Cardiac muscle cell (in vitro differentiated cells and primary cell): ENCODE measurements around the gene SCTR. TPM values are rescaled to one million over a fixed set of nuclear protein-coding genes. Genes with fewer than 3 reads are reported as not detected.

Experiments used
- DNase-seq, 2 donors: peaks; one replicate each; pipeline versions ENCODE4 v3.0.0 to v3.0.0-alpha.2; 2010 to 2017; ENCODE audit warnings: low read depth in 1 of 2, low spot score in 1 of 2
- H3K27ac ChIP-seq: fragments of 200-600 bp; sonication (generic); 2 replicates; pipeline ENCODE4 v1.5.1; 2016
- H3K27me3 ChIP-seq: fragments of 200-600 bp; sonication (generic); 2 replicates; pipeline ENCODE4 v1.6.0; 2016; ENCODE audit warnings: control low read depth
- H3K36me3 ChIP-seq: fragments of 200-600 bp; sonication (generic); 2 replicates; pipeline ENCODE4 v1.5.1; 2016; ENCODE audit warnings: control low read depth
- H3K4me1 ChIP-seq: fragments of 200-600 bp; sonication (generic); 2 replicates; pipeline ENCODE4 v1.8.1; 2017; ENCODE audit warnings: low read depth, mild to moderate bottlenecking, mixed run types
- H3K4me3 ChIP-seq: fragments of 200-600 bp; sonication (generic); 2 replicates; pipeline ENCODE4 v1.5.1; 2016; ENCODE audit warnings: mild to moderate bottlenecking
- H3K9me3 ChIP-seq: fragments of 200-600 bp; sonication (generic); 2 replicates; pipeline ENCODE4 v1.5.1; 2017; ENCODE audit warnings: low read depth, mild to moderate bottlenecking, control low read depth
- CTCF ChIP-seq: IDR thresholded peaks from 2 replicates; pipeline ENCODE4 v1.5.1; 2012; ENCODE audit warnings: low read depth, mild to moderate bottlenecking, low read length
- polyA plus RNA-seq: library from polyadenylated mRNA; unstranded; fragments of >200 nt; fragmentation: Nextera tagmentation; extraction: Ambion mirVana; gene quantifications from 2 replicates; pipeline ENCODE4 v1.2.1, GENCODE V29; 2016
- total RNA-seq: library from RNA; depleted of rRNA; stranded (reverse); fragments of >200 nt; gene quantifications from 2 replicates; pipeline ENCODE4 v1.2.3, GENCODE V29; 2016

Gene SCTR
- total and polyA plus RNA-seq, 2 experiments from 2014 or later = 0.09 TPM; not detected in 1

GRCh38 chr2:119448427-119449141, 75.7 kb downstream of the SCTR start:
- TF ChIP-seq CTCF = no peak

GRCh38 chr2:119446037-119446436, 78.2 kb downstream of the SCTR start:
- no peak overlapping the region for H3K4me3 ChIP-seq
- H3K4me1 ChIP-seq = no peaks in the 10 kb centered on the region
- no peaks in the 10 kb centered on the region for H3K9me3 ChIP-seq
- H3K27me3 ChIP-seq = no peaks in the 10 kb centered on the region
- no peak overlapping the region for H3K27ac ChIP-seq
- no peaks in the 10 kb centered on the region for H3K36me3 ChIP-seq
- no peak for TF ChIP-seq CTCF
- no peak for DNase-seq

More at GRCh38 chr2:119448427-119449141, 75.7 kb downstream of the SCTR start:
- no peaks in the 10 kb centered on the region for H3K27me3 ChIP-seq
- H3K4me3 ChIP-seq = no peak overlapping the region
- H3K9me3 ChIP-seq = no peaks in the 10 kb centered on the region
- H3K27ac ChIP-seq = no peak overlapping the region
- no peaks in the 10 kb centered on the region for H3K36me3 ChIP-seq
- no peaks in the 10 kb centered on the region for H3K4me1 ChIP-seq
- no peak for DNase-seq

GRCh38 chr2:119442850-119443249, 81.4 kb downstream of the SCTR start:
- Histone ChIP-seq H3K4me1 (peaks cover 3% of the 10 kb centered on the region), H3K9me3 (no peaks in the 10 kb centered on the region), H3K27ac (no peak overlapping the region), H3K4me3 (no peak overlapping the region), H3K27me3 (no peaks in the 10 kb centered on the region), H3K36me3 (no peaks in the 10 kb centered on the region)
- no peak for DNase-seq
- no peak for TF ChIP-seq CTCF

- Histone ChIP-seq H3K36me3 (no peaks in the 10 kb centered on the region), H3K9me3 (no peaks in the 10 kb centered on the region), H3K27ac (no peak overlapping the region), H3K4me1 (peaks cover 3% of the 10 kb centered on the region), H3K27me3 (no peaks in the 10 kb centered on the region), H3K4me3 (no peak overlapping the region)
- TF ChIP-seq CTCF = no peak
- no peak for DNase-seq
Observed at GRCh38 chr2:119442226-119442619, 82.1 kb downstream of the SCTR start.

- Histone ChIP-seq H3K4me1 (peaks cover 3% of the 10 kb centered on the region), H3K9me3 (no peaks in the 10 kb centered on the region), H3K36me3 (no peaks in the 10 kb centered on the region), H3K4me3 (no peak overlapping the region), H3K27ac (no peak overlapping the region), H3K27me3 (no peaks in the 10 kb centered on the region)
- no peak for DNase-seq
- TF ChIP-seq CTCF = no peak
Observed at GRCh38 chr2:119441376-119442225, 82.7 kb downstream of the SCTR start.
